Measurements from ENCODE around the gene ZNF484. TPM values are rescaled to one million over a fixed set of nuclear protein-coding genes. Genes with fewer than 3 reads are reported as not detected.
"Not testable (repeated sequence)": the region's sequence is repeated elsewhere in the genome, so short reads cannot be mapped to it uniquely, and the experiment has no call there.

ZNF484 gene
- total RNA-seq, 1 experiment from 2014 or later: 3.9 TPM

GRCh38 chr9:92883666-92884405 is 6.0 kb upstream of the ZNF484 start:
- H3K4me1 ChIP-seq (ENCODE audit: insufficient read depth, low read length); DNase-seq; H3F3A ChIP-seq (ENCODE audit: low read length, unreplicated experiment); intact Hi-C loops (cut with micrococcal nuclease); H3K9me2 ChIP-seq (replicated peaks; ENCODE audit: low read length); H3K27me3 ChIP-seq (ENCODE audit: low read length); H3K36me3 ChIP-seq (ENCODE audit: low read depth, low read length); ATAC-seq; H3K79me2 ChIP-seq (ENCODE audit: low read length); BruUV-seq (replicated peaks); H3K9ac ChIP-seq (ENCODE audit: low read length); H4K20me1 ChIP-seq (ENCODE audit: low read length); H2AFZ ChIP-seq (ENCODE audit: low read length); H3K27ac ChIP-seq (ENCODE audit: low read length); H3K4me2 ChIP-seq (ENCODE audit: low read length); H3K9me3 ChIP-seq (ENCODE audit: low read length); POLR2A ChIA-PET (ENCODE audit: unreplicated experiment); CTCF ChIA-PET; H3K4me3 ChIP-seq (ENCODE audit: low read length): not testable (repeated sequence)
- peak; percentile 22; the same call in 1 of the 2 replicates for TF ChIP-seq CTCF (conservative IDR thresholded peaks at IDR 0.05; ENCODE audit: low read depth, low read length)

GRCh38 chr9:92882276-92882675 is 4.4 kb upstream of the ZNF484 start:
- Histone ChIP-seq H3K79me2 (ENCODE audit: low read length) (peaks cover 5% of the 10 kb centered on the region; the same call in 1 of the 2 replicates), H3K9ac (ENCODE audit: low read length) (no peak overlapping the region), H3K9me3 (ENCODE audit: low read length) (no peaks in the 10 kb centered on the region), H3K4me1 (ENCODE audit: insufficient read depth, low read length) (0 out of 2 replicates have a peak, but pooled peaks cover 7% of the 10 kb centered on the region), H3F3A (ENCODE audit: low read length, unreplicated experiment) (no peaks in the 10 kb centered on the region), H3K4me2 (ENCODE audit: low read length) (no peak overlapping the region), H3K9me2 (replicated peaks; ENCODE audit: low read length) (no peaks in the 10 kb centered on the region), H3K27me3 (ENCODE audit: low read length) (no peaks in the 10 kb centered on the region), H4K20me1 (ENCODE audit: low read length) (no peaks in the 10 kb centered on the region), H2AFZ (ENCODE audit: low read length) (no peak overlapping the region), H3K36me3 (ENCODE audit: low read depth, low read length) (no peaks in the 10 kb centered on the region), H3K27ac (ENCODE audit: low read length) (no peak overlapping the region), H3K4me3 (ENCODE audit: low read length) (no peak overlapping the region)
- intact Hi-C loops (cut with micrococcal nuclease): no loop called here
- ChIA-PET POLR2A (ENCODE audit: unreplicated experiment) (no interaction called here), CTCF (no interaction called here)
- TF ChIP-seq EZH2phosphoT487 (IDR thresholded peaks at IDR 0.05; ENCODE audit: borderline replicate concordance, low read length): no peak
- no peak for TF ChIP-seq CTCF (conservative IDR thresholded peaks at IDR 0.05; ENCODE audit: low read depth, low read length)
- TF ChIP-seq EZH2 (IDR thresholded peaks at IDR 0.05; ENCODE audit: low read length, unreplicated experiment): no peak
- DNase-seq (no peak), ATAC-seq (no peak)
- no TSS peak for BruUV-seq (replicated peaks)

GRCh38 chr9:92875373-92875772 is 2.5 kb downstream of the ZNF484 start:
- Histone ChIP-seq H4K20me1 (ENCODE audit: low read length) (no peaks in the 10 kb centered on the region), H3K27ac (ENCODE audit: low read length) (no peak overlapping the region), H3K4me2 (ENCODE audit: low read length) (no peak overlapping the region), H3K4me3 (ENCODE audit: low read length) (no peak overlapping the region), H3K79me2 (ENCODE audit: low read length) (peaks cover 33% of the 10 kb centered on the region), H3K9me2 (replicated peaks; ENCODE audit: low read length) (no peaks in the 10 kb centered on the region), H3K9ac (ENCODE audit: low read length) (no peak overlapping the region), H3K27me3 (ENCODE audit: low read length) (no peaks in the 10 kb centered on the region), H3K4me1 (ENCODE audit: insufficient read depth, low read length) (peaks cover 12% of the 10 kb centered on the region; the same call in 1 of the 2 replicates), H3F3A (ENCODE audit: low read length, unreplicated experiment) (no peaks in the 10 kb centered on the region), H3K9me3 (ENCODE audit: low read length) (no peaks in the 10 kb centered on the region), H3K36me3 (ENCODE audit: low read depth, low read length) (no peaks in the 10 kb centered on the region), H2AFZ (ENCODE audit: low read length) (no peak overlapping the region)
- BruUV-seq (replicated peaks): no TSS peak
- ChIA-PET CTCF (no interaction called here), POLR2A (ENCODE audit: unreplicated experiment) (no interaction called here)
- DNase-seq (no peak), ATAC-seq (no peak)
- TF ChIP-seq EZH2phosphoT487 (IDR thresholded peaks at IDR 0.05; ENCODE audit: borderline replicate concordance, low read length): no peak
- TF ChIP-seq CTCF (conservative IDR thresholded peaks at IDR 0.05; ENCODE audit: low read depth, low read length): no peak
- TF ChIP-seq EZH2 (IDR thresholded peaks at IDR 0.05; ENCODE audit: low read length, unreplicated experiment): no peak
- intact Hi-C loops (cut with micrococcal nuclease): loop anchor here (5.0 to 10.0 kb wide), 2 partner anchors 82 to 219 kb away; partner anchors contain the start of gene CARD19
